ENCODE data around the gene DCD.
A peak's percentile ranks its signal among the peaks of the same experiment; 100 is the strongest.

The DCD gene

DNA sequence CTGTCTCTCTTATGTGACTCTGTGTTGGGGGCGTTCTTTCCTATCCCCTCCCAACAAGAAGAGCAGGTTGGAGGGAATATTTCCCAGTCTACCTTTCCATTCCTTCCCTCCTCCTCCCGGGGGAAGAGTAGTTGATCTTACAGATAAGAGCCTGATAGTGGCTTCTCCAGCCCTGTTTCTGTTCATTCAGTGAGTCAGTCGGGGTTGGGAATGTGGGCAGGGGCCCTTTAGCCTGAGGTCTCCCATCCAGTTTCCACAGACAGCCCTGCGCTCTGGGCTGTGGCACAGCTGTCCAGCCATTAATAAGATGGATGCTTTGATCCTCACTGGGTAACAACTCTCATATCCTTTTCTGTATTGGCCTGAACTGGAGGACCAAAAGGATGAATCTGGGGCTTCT, 41.6 kb downstream of the DCD start:
- no peak for DNase-seq (ENCODE audit: low read depth)

DNA sequence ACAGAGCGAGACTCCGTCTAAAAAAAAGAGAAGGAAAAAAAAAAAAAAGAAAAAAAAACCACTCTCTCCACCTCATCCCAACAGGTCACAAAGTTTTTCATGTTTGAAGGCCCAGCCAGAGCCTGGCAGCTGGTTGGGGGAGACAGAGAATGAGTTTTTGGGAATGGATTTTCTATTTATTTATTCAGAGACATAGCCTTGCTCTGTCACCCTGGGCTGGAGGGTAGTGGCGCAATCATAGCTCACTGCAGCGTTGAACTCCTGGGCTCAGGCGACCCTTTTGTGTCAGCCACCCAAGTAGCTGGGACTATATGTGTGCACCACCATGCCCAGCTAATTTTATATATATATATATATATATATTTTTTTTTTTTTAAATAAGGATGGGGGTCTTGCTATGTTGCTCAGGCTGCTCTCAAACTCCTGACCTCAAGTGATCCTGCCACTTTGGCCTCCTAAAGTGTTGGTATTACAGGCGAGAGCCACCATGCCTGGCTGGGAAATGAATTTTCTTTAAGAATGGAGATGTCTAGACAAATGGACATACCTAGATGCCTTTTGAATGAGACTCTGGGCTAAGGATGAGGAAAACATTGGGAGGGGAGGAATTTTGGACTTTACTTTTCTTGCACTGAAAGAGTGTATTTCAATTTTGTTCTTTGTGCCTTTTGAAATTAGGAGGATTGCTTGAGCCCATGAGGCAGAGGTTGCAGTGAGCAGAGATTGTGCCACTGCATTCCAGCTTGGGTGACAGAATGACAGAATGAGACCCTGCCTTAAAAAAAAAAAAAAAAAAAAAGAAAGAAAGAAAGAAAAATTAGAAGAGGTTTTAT, 42.8 kb downstream of the DCD start:
- DNase-seq (ENCODE audit: low read depth): no peak

DNA sequence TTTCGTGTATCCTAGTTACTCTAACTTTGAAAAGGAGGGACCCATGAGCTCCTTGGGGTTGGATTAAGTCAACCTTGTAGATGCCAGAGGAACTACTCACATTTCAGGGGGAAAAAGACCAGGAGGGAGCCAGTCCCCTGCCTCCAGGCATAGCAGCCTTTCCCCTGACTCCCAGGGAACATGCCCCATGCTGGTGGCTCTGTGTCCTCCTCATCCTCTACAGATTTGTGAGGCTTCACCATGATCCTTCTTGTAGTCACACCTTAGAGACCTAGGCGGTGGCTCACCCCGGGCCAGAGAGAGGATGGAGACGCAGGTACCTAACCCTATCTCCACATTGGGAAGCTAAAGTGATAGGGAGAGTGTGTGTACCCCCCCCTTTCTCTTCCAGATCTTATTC, 43.7 kb downstream of the DCD start:
- no peak for DNase-seq (ENCODE audit: low read depth)

DNA sequence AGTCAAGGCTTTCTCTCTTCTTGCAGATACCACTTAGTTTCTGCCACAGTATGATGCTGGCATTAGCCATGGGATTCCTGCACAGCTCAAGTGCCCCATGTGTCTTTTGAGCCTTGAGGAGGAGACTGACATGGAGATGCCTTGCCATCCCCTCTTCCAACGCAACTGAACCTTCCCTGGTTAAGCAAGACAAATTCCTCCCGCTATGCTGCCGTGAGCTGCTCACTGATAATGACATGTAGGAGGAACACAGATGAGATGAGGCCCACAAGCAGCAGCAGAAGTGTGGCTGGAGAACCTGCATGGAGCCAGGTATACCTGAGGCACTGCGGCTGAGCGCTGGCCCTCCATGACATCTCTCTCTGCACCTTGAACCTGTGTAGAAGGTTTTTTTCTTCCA, 44.3 kb downstream of the DCD start:
- no peak for DNase-seq (ENCODE audit: low read depth)

DNA sequence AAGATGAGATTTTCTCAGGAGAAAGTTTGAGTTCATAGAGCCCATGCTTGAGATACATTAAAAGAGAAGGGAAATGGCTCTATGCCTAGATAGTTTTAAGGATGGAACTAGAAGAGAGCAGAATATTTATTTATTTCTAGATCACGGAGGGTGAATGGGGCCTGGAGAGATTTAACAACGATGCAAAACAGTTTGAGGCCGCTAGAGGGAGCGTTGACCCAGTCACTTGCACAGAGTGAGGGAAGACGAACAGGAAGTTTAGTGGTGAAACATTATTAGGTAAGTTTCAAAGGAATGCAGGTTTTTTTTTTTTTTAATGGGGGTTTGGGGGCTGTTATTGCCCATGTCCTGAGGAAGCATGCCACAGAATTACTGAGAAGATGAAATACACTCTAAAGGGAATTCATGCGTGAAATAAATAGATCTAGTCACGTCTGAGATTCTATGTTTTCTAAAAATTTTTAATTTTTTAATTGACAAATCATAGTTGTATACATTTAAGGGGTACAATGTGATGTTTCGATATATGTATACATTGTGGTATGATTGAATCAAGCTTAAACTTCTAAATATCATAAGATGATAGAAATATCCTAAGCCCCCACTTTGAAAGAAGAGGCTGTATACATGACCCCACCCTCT, 44.9 kb downstream of the DCD start:
- DNase-seq (ENCODE audit: low read depth): peak; percentile 38

DNA sequence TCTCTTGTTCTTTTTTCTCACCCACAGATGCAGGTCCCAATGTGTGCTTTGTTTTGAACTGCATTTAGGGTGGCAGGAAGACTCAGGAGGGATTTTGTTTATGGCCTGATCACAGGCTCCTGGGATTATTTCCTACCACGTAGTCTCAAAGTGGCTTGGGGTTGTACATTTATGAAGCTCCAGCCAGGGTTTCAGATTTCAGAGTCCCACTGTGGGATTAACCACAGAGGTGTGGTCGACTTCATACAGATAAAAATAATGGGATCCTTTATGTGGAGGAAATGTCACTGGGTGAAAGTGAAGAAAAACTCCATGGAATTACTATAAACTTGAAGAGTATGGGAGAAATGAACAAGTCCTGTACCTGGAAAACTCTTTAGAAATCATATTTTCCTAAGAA, 45.5 kb downstream of the DCD start:
- no peak for DNase-seq (ENCODE audit: low read depth)

DNA sequence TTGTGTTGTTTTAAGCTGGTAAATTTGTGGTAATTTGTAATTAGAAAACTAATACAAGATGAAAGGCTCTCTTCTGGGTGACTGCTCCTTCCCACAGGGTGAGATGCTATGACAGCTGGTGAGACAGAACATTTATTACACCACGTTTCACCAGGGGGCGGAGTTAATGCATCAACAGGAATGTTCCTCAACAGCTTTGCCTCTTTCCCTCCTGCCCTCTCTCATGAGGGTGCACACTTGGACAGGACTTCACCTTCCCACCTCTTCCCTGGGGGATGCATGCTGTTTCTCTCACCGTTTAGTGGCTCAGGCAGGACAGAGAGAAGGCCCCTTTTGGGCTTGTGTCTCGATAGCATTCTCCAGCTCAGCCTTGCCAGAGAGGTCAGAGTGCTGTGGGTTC, 46.3 kb downstream of the DCD start:
- DNase-seq (ENCODE audit: low read depth): no peak

DNA sequence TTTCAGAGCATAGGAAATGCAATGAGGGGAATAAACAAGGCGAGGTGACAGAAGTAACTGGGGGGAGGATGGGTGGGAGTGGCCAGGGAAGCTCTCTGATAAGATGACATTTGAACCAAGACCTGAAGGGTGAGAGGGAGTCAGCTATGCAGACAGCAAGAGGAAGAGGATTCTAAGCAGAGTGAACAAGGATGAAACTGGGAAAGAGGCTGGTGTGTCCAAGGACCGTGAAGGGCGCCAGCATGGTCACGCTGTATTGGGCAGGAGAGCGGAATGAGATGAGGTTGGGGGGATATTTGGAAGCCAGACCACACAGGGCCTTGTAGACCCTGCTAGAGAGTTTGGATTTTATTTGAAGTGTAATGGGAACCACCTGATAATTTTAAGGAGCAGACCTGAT, 49.2 kb downstream of the DCD start:
- no peak for DNase-seq (ENCODE audit: low read depth)

DNA sequence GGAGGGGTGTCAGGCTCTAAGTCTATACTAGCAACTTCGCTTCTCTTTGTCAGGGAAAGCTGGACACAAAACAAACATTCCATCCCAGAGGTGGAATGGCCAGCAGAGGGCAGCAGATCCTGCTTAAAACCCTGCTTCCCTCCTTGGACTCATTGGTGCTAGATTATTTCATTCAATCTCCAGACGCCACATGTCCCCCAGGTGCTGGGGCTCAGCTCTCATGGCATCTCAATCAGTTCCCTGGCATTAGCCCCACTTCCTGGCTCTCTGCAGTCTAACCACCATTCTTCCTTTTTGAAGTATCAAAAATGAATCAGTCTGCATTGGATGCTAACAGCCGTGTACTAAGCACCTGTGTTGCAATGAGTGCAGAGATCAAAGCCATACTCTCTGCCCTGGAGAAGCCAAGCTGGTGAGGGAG, 51.6 kb downstream of the DCD start:
- DNase-seq (ENCODE audit: low read depth): peak; percentile 25

DNA sequence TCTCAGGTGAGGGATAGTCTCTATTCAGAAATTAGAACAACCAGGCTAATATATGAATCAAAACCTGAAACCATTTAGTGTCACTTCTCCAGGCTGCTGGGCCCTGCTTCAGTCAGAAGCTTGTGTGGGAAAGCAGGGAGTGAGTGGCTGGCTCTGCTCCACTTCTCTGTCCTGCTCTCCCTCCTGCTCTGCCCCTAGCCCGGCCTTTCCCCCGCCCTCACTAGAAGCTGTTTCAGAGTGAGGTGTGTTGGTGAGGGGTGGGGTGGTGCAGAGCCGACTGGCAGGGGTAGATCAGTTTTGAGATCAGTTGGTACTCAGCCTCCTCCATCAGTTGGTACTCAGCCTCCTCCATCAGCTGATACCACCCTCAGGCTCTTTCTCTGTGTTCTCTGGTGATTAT, 52.7 kb downstream of the DCD start:
- DNase-seq (ENCODE audit: low read depth): no peak
